HG02642 (cell line): ENCODE measurements around the gene EMB.
"Not testable (repeated sequence)": the region's sequence is repeated elsewhere in the genome, so short reads cannot be mapped to it uniquely, and the experiment has no call there.

Experiments used
- ATAC-seq: cut with Tn5 transposase; IDR thresholded peaks from one replicate; pipeline ENCODE4 v1.9.1; 2021; ENCODE audit warnings: mild to moderate bottlenecking; ENCODE audit not compliant: unreplicated experiment, poor library complexity

The EMB gene

GRCh38 chr5:50423100-50423799 lies 17.8 kb downstream of the EMB start:
- ATAC-seq = not testable (repeated sequence)

GRCh38 chr5:50421184-50421950 lies 19.7 kb downstream of the EMB start:
- ATAC-seq = not testable (repeated sequence)

GRCh38 chr5:50420343-50420935 lies 20.6 kb downstream of the EMB start:
- ATAC-seq = no peak

- not testable (repeated sequence) for ATAC-seq
Measured at GRCh38 chr5:50419656-50420055, 21.4 kb downstream of the EMB start.

GRCh38 chr5:50416637-50417036 lies 24.5 kb downstream of the EMB start:
- ATAC-seq = not testable (repeated sequence)

GRCh38 chr5:50415912-50416311 lies 25.2 kb downstream of the EMB start:
- ATAC-seq = peak; percentile 93

GRCh38 chr5:50410932-50411331 lies 30.2 kb downstream of the EMB start:
- ATAC-seq = not testable (repeated sequence)

GRCh38 chr5:50406877-50407276 lies 34.2 kb downstream of the EMB start:
- no peak for ATAC-seq

- ATAC-seq = no peak
Measured at GRCh38 chr5:50401336-50401735, 39.8 kb downstream of the EMB start.

GRCh38 chr5:50393925-50394609 lies 47.0 kb downstream of the EMB start:
- not testable (repeated sequence) for ATAC-seq

GRCh38 chr5:50392289-50392688 lies 48.8 kb downstream of the EMB start:
- ATAC-seq = not testable (repeated sequence)

GRCh38 chr5:50384381-50384780 lies 56.7 kb downstream of the EMB start:
- ATAC-seq = not testable (repeated sequence)

GRCh38 chr5:50376696-50377095 lies 64.4 kb downstream of the EMB start:
- ATAC-seq = not testable (repeated sequence)

GRCh38 chr5:50369287-50370033 lies 71.6 kb downstream of the EMB start:
- not testable (repeated sequence) for ATAC-seq

- ATAC-seq = no peak
Measured at GRCh38 chr5:50365426-50366251, 75.4 kb downstream of the EMB start.

- not testable (repeated sequence) for ATAC-seq
Measured at GRCh38 chr5:50364535-50365309, 76.4 kb downstream of the EMB start.

- ATAC-seq = no peak
Measured at GRCh38 chr5:50359187-50359586, 81.9 kb downstream of the EMB start.

GRCh38 chr5:50352382-50352781 lies 88.7 kb downstream of the EMB start:
- no peak for ATAC-seq
